ENCODE data around the gene PARVB.

PARVB gene

DNA sequence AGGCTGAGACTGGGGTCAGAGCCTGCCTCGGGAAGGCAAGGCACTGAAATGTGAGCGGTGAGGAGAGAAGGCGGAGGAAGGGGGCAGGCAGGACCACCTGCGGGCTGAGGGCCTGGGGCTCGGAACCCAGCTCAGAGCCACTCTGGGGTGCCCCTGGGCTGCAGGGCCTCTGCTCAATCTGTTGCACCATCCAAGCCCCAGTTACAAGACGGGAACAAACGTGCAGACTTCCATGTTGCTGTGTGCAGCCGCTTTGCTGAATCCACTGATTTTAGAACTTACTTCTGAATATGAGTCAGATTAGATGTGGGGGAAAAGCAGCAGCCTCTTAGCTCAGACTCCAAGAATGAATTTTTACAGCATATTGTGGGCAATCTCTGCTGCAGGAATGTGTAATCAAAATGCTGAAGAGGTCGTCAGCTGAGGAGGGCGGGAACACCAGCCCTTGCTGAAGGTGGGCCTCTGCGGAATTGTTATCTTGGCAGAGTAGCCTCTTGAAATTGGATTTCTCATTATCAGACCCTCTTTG lies 178.2 kb downstream of the PARVB start (continued):
- TF ChIP-seq, protein P1, sequence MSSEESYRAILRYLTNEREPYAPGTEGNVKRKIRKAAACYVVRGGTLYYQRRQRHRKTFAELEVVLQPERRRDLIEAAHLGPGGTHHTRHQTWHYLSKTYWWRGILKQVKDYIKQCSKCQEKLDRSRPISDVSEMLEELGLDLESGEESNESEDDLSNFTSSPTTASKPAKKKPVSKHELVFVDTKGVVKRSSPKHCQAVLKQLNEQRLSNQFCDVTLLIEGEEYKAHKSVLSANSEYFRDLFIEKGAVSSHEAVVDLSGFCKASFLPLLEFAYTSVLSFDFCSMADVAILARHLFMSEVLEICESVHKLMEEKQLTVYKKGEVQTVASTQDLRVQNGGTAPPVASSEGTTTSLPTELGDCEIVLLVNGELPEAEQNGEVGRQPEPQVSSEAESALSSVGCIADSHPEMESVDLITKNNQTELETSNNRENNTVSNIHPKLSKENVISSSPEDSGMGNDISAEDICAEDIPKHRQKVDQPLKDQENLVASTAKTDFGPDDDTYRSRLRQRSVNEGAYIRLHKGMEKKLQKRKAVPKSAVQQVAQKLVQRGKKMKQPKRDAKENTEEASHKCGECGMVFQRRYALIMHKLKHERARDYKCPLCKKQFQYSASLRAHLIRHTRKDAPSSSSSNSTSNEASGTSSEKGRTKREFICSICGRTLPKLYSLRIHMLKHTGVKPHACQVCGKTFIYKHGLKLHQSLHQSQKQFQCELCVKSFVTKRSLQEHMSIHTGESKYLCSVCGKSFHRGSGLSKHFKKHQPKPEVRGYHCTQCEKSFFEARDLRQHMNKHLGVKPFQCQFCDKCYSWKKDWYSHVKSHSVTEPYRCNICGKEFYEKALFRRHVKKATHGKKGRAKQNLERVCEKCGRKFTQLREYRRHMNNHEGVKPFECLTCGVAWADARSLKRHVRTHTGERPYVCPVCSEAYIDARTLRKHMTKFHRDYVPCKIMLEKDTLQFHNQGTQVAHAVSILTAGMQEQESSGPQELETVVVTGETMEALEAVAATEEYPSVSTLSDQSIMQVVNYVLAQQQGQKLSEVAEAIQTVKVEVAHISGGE (tag by site-specific recombination; conservative IDR thresholded peaks at IDR 0.05; ENCODE audit: low read depth) = no peak
- 0 out of 2 replicates have a peak, but pooled peaks have one; percentile 17 for TF ChIP-seq SCRT2 (tag by site-specific recombination; IDR thresholded peaks at IDR 0.05)

DNA sequence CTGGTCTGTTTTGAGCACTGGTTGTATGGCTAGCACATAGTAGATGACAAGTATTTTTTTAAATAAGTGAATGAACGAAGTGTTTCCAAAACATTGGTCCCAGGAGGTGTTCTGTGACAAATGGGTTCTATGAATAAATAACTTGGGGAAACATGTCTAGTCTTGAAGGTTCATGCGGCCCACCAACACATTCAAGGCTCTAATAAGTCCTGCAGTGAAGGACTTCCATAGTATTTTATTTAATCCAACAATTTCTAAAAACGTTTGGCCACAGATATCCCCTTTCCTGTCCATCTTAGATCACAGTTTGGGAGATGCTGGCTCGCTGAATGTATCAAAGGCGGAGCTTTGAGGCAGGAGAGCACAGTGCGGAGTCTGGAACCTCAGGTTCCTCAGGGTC lies 179.1 kb downstream of the PARVB start:
- no peak for TF ChIP-seq ZNF747 (tag by site-specific recombination; IDR thresholded peaks at IDR 0.05)
- TF ChIP-seq ZNF664 (tag by site-specific recombination; IDR thresholded peaks at IDR 0.05) = peak; percentile 55; the same call in 1 of the 2 replicates
- TF ChIP-seq, protein P2, sequence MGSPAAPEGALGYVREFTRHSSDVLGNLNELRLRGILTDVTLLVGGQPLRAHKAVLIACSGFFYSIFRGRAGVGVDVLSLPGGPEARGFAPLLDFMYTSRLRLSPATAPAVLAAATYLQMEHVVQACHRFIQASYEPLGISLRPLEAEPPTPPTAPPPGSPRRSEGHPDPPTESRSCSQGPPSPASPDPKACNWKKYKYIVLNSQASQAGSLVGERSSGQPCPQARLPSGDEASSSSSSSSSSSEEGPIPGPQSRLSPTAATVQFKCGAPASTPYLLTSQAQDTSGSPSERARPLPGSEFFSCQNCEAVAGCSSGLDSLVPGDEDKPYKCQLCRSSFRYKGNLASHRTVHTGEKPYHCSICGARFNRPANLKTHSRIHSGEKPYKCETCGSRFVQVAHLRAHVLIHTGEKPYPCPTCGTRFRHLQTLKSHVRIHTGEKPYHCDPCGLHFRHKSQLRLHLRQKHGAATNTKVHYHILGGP (tag by site-specific recombination; IDR thresholded peaks at IDR 0.05) = no peak
- TF ChIP-seq ZNF792 (tag by site-specific recombination; IDR thresholded peaks at IDR 0.05) = no peak
- no peak for TF ChIP-seq ZNF521 (tag by site-specific recombination; IDR thresholded peaks at IDR 0.05)
- TF ChIP-seq, protein P3, sequence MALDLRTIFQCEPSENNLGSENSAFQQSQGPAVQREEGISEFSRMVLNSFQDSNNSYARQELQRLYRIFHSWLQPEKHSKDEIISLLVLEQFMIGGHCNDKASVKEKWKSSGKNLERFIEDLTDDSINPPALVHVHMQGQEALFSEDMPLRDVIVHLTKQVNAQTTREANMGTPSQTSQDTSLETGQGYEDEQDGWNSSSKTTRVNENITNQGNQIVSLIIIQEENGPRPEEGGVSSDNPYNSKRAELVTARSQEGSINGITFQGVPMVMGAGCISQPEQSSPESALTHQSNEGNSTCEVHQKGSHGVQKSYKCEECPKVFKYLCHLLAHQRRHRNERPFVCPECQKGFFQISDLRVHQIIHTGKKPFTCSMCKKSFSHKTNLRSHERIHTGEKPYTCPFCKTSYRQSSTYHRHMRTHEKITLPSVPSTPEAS (tag by site-specific recombination; IDR thresholded peaks at IDR 0.05) = no peak
- TF ChIP-seq HOXD13 (CRISPR knock-in tag; IDR thresholded peaks at IDR 0.05; ENCODE audit: borderline replicate concordance) = no peak
- TF ChIP-seq, protein P4, sequence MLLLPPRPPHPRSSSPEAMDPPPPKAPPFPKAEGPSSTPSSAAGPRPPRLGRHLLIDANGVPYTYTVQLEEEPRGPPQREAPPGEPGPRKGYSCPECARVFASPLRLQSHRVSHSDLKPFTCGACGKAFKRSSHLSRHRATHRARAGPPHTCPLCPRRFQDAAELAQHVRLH (tag by site-specific recombination; IDR thresholded peaks at IDR 0.05) = no peak
- no peak for TF ChIP-seq ZNF529 (tag by site-specific recombination; IDR thresholded peaks at IDR 0.05; ENCODE audit: insufficient replicate concordance)
- TF ChIP-seq ZNF157 (tag by site-specific recombination; IDR thresholded peaks at IDR 0.05) = no peak
- TF ChIP-seq ZNF777 (tag by site-specific recombination; IDR thresholded peaks at IDR 0.05; ENCODE audit: borderline replicate concordance) = no peak
- no peak for TF ChIP-seq ZNF843 (tag by site-specific recombination; IDR thresholded peaks at IDR 0.05)
- TF ChIP-seq ZNF560 (tag by site-specific recombination; IDR thresholded peaks at IDR 0.05; ENCODE audit: borderline replicate concordance) = no peak
- TF ChIP-seq ZNF239 (tag by site-specific recombination; IDR thresholded peaks at IDR 0.05) = 0 out of 2 replicates have a peak, but pooled peaks have one; percentile 63
- ChIA-PET POLR2A (interaction anchor here (0.6 kb wide), 1 partner anchor 888 kb away, joined by 3 read pairs; no protein-coding TSS in a partner anchor), CTCF (interaction anchor here (0.7 to 1.5 kb wide), 2 partner anchors 210 to 343 kb away, joined by 3 read pairs; no protein-coding TSS in a partner anchor)
- H3K4me3 ChIP-seq (ENCODE audit: low read depth, low read length) = no peak overlapping the region
- H3K4me1 ChIP-seq (ENCODE audit: control insufficient read depth, insufficient read depth, low read length) = 0 out of 2 replicates have a peak, but pooled peaks cover 3% of the 10 kb centered on the region
- no peaks in the 10 kb centered on the region for H3K9me3 ChIP-seq (ENCODE audit: control insufficient read depth, insufficient read depth, low read depth, low read length)
- H3K27ac ChIP-seq (ENCODE audit: extremely low read depth, low read depth, low read length) = no peak overlapping the region
- no peaks in the 10 kb centered on the region for H3K36me3 ChIP-seq (ENCODE audit: control insufficient read depth in 2 of 2, insufficient read depth in 1 of 2, low read length in 2 of 2)

Measured in HEK293 (cell line).